Measurements from ENCODE around the gene FTL.

The FTL gene

DNA sequence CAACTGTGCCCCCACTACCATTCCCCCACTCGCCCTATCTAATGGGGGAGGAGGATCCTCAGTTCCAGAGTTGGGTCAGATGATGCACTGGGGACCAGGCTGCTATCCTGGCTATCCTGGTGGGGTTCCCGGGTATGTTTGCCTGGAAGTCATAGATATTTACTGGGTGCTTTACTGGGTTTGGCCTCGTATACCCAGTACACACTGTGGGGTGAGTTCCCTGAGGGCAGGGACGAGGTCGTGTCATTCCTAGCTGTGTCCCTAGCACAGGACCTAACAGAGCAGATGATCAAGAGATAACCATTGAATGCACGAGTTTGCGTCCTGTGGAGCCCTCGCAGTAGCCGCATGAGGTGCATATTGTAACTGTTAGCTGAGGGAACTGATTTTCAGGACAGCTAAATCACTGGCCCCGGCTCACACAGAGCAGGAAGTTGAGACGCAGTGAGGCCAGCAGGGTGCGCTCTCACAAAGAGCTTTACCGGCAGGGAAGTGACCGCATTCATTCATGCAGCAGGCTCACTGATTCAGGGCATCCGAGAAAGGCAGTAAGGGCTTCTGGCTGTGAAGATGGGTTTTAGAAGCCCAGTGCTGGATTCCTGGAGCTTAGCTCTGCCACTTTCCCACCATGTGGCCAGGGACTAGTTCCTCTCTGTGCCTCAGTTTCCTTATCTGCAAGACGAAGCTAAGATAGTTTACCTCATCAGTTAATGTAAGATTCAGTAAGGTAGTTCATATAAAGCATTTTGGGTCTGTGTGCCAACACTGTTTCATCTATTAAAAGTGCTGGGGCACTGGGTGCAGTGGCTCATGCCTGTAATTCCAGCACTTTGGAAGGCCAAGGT lies 34.6 kb downstream of the FTL start:
- peak overlapping the region; percentile 4; the same call in 1 of the 2 replicates for H3K27ac ChIP-seq (ENCODE audit: low read depth, low read length)
- H3K9ac ChIP-seq (ENCODE audit: low read depth, low read length): no peak overlapping the region
- H3K9me3 ChIP-seq (ENCODE audit: insufficient read depth, low read depth, low read length): no peaks in the 10 kb centered on the region
- H3K27me3 ChIP-seq (ENCODE audit: insufficient read depth, low read length): no peaks in the 10 kb centered on the region
- WGBS: 49% methylated on average over 15 of the region's 16 CpGs
- no peaks in the 10 kb centered on the region for H3K4me1 ChIP-seq (ENCODE audit: insufficient read depth, low read length)
- H3K4me3 ChIP-seq (ENCODE audit: low read length): no peak overlapping the region
- H3K36me3 ChIP-seq (ENCODE audit: insufficient read depth, low read length): peaks cover 32% of the 10 kb centered on the region

GRCh38 chr19:49004133-49004532 lies 39.0 kb downstream of the FTL start:
- H3K27me3 ChIP-seq (ENCODE audit: insufficient read depth, low read length): no peaks in the 10 kb centered on the region
- H3K4me3 ChIP-seq (ENCODE audit: low read length): no peak overlapping the region
- no peak overlapping the region for H3K27ac ChIP-seq (ENCODE audit: low read depth, low read length)
- H3K4me1 ChIP-seq (ENCODE audit: insufficient read depth, low read length): no peaks in the 10 kb centered on the region
- WGBS: 96% methylated on average over 15 of the region's 15 CpGs
- peaks cover 61% of the 10 kb centered on the region for H3K36me3 ChIP-seq (ENCODE audit: insufficient read depth, low read length)
- H3K9me3 ChIP-seq (ENCODE audit: insufficient read depth, low read depth, low read length): no peaks in the 10 kb centered on the region
- no peak overlapping the region for H3K9ac ChIP-seq (ENCODE audit: low read depth, low read length)

GRCh38 chr19:49004964-49005614 lies 40.0 kb downstream of the FTL start:
- H3K9me3 ChIP-seq (ENCODE audit: insufficient read depth, low read depth, low read length): no peaks in the 10 kb centered on the region
- 94% methylated on average over 7 of the region's 7 CpGs for WGBS
- H3K36me3 ChIP-seq (ENCODE audit: insufficient read depth, low read length): peaks cover 70% of the 10 kb centered on the region
- no peaks in the 10 kb centered on the region for H3K27me3 ChIP-seq (ENCODE audit: insufficient read depth, low read length)
- no peak overlapping the region for H3K4me3 ChIP-seq (ENCODE audit: low read length)
- H3K4me1 ChIP-seq (ENCODE audit: insufficient read depth, low read length): no peaks in the 10 kb centered on the region
- no peak overlapping the region for H3K27ac ChIP-seq (ENCODE audit: low read depth, low read length)
- H3K9ac ChIP-seq (ENCODE audit: low read depth, low read length): no peak overlapping the region

DNA sequence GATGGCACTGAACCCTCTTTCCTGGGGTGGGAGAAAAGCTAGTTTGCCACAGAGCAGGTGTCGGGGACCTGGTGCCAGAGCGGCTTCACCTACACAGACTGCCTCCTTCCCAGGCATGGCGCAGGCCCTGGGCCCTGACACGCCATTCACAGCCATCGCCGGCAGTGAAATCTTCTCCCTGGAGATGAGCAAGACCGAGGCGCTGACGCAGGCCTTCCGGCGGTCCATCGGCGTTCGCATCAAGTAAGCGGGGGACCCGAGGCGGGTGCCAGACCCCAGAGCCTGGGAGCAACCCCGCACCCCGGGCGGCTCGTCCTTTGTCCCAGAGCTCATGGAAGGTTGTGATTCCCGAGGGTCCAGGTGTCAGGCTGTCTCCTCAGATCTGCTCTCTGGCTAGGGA lies 41.8 kb downstream of the FTL start:
- 97% methylated on average over 22 of the region's 22 CpGs for WGBS
- H3K4me3 ChIP-seq (ENCODE audit: low read length): no peak overlapping the region
- no peak overlapping the region for H3K9ac ChIP-seq (ENCODE audit: low read depth, low read length)
- H3K9me3 ChIP-seq (ENCODE audit: insufficient read depth, low read depth, low read length): no peaks in the 10 kb centered on the region
- H3K36me3 ChIP-seq (ENCODE audit: insufficient read depth, low read length): peaks cover 80% of the 10 kb centered on the region
- H3K4me1 ChIP-seq (ENCODE audit: insufficient read depth, low read length): no peaks in the 10 kb centered on the region
- no peaks in the 10 kb centered on the region for H3K27me3 ChIP-seq (ENCODE audit: insufficient read depth, low read length)
- H3K27ac ChIP-seq (ENCODE audit: low read depth, low read length): no peak overlapping the region

DNA sequence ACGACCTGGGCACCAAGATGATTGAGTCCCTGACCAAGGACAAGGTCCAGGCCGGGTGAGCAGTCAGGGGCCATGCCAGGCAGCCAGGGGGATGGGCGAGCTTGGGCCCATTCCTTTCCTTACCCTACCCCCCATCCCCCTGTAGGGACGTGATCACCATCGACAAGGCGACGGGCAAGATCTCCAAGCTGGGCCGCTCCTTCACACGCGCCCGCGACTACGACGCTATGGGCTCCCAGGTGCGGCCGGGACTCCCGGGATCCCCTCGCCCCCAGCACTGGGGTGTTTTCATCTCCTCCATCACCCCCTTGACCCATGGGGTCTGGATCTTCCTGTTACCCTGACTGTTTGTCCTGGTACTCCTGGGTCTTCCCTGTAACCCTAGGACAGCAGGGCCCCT lies 44.7 kb downstream of the FTL start:
- no peaks in the 10 kb centered on the region for H3K4me1 ChIP-seq (ENCODE audit: insufficient read depth, low read length)
- no peaks in the 10 kb centered on the region for H3K9me3 ChIP-seq (ENCODE audit: insufficient read depth, low read depth, low read length)
- H3K9ac ChIP-seq (ENCODE audit: low read depth, low read length): no peak overlapping the region
- WGBS: 95% methylated on average over 18 of the region's 18 CpGs
- no peak overlapping the region for H3K4me3 ChIP-seq (ENCODE audit: low read length)
- H3K27ac ChIP-seq (ENCODE audit: low read depth, low read length): no peak overlapping the region
- H3K36me3 ChIP-seq (ENCODE audit: insufficient read depth, low read length): peaks cover 75% of the 10 kb centered on the region
- H3K27me3 ChIP-seq (ENCODE audit: insufficient read depth, low read length): no peaks in the 10 kb centered on the region

DNA sequence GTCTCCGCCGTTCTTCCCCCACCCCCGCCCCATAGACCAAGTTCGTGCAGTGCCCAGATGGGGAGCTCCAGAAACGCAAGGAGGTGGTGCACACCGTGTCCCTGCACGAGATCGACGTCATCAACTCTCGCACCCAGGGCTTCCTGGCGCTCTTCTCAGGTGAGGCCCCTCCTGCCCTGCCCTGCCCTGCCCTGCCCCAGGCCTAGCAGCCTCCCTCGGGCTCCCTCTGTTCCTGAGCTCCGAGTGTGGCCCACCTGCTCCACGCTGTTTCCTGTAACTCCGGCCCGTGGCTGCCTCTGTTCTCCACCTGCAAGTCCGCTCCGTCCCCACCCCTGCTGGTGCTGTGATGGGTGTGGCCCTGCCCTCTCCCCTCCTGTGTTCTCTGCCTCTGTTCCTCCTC lies 45.3 kb downstream of the FTL start:
- WGBS: 92% methylated on average over 18 of the region's 18 CpGs
- H3K4me1 ChIP-seq (ENCODE audit: insufficient read depth, low read length): no peaks in the 10 kb centered on the region
- no peaks in the 10 kb centered on the region for H3K9me3 ChIP-seq (ENCODE audit: insufficient read depth, low read depth, low read length)
- no peak overlapping the region for H3K27ac ChIP-seq (ENCODE audit: low read depth, low read length)
- H3K27me3 ChIP-seq (ENCODE audit: insufficient read depth, low read length): no peaks in the 10 kb centered on the region
- H3K4me3 ChIP-seq (ENCODE audit: low read length): no peak overlapping the region
- peaks cover 75% of the 10 kb centered on the region for H3K36me3 ChIP-seq (ENCODE audit: insufficient read depth, low read length)
- no peak overlapping the region for H3K9ac ChIP-seq (ENCODE audit: low read depth, low read length)

DNA sequence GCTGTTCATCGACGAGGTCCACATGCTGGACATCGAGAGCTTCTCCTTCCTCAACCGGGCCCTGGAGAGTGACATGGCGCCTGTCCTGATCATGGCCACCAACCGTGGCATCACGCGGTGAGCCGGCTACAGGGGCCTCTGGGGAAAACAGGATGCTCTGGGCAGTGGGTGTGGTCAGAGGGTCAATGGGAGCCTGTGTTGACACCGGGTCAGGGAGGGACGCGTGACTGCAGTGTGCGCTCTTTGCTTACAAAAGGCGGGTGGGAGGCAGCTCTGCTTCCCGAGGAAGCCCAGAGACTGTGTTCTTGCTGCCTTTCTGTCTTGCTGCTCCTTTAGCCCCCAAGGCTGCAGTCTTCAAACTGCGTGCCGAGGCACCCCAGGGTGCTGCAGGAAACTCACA lies 46.1 kb downstream of the FTL start:
- no peaks in the 10 kb centered on the region for H3K4me1 ChIP-seq (ENCODE audit: insufficient read depth, low read length)
- WGBS: 90% methylated on average over 17 of the region's 17 CpGs
- H3K36me3 ChIP-seq (ENCODE audit: insufficient read depth, low read length): peaks cover 74% of the 10 kb centered on the region
- H3K27ac ChIP-seq (ENCODE audit: low read depth, low read length): no peak overlapping the region
- H3K9ac ChIP-seq (ENCODE audit: low read depth, low read length): no peak overlapping the region
- H3K9me3 ChIP-seq (ENCODE audit: insufficient read depth, low read depth, low read length): no peaks in the 10 kb centered on the region
- H3K4me3 ChIP-seq (ENCODE audit: low read length): no peak overlapping the region
- no peaks in the 10 kb centered on the region for H3K27me3 ChIP-seq (ENCODE audit: insufficient read depth, low read length)

GRCh38 chr19:49014123-49014869 lies 49.2 kb downstream of the FTL start:
- H3K36me3 ChIP-seq (ENCODE audit: insufficient read depth, low read length): peaks cover 62% of the 10 kb centered on the region

GRCh38 chr19:49014870-49015255 lies 49.8 kb downstream of the FTL start:
- WGBS: 93% methylated on average over 18 of the region's 18 CpGs
- Histone ChIP-seq H3K9ac (ENCODE audit: low read depth, low read length) (no peak overlapping the region), H3K4me1 (ENCODE audit: insufficient read depth, low read length) (peaks cover 5% of the 10 kb centered on the region; the same call in 1 of the 2 replicates), H3K36me3 (ENCODE audit: insufficient read depth, low read length) (peaks cover 57% of the 10 kb centered on the region), H3K9me3 (ENCODE audit: insufficient read depth, low read depth, low read length) (no peaks in the 10 kb centered on the region), H3K4me3 (ENCODE audit: low read length) (no peak overlapping the region), H3K27ac (ENCODE audit: low read depth, low read length) (no peak overlapping the region), H3K27me3 (ENCODE audit: insufficient read depth, low read length) (peaks cover 20% of the 10 kb centered on the region)

More at GRCh38 chr19:49014123-49014869, 49.2 kb downstream of the FTL start:
- Histone ChIP-seq H3K27ac (ENCODE audit: low read depth, low read length) (no peak overlapping the region), H3K9me3 (ENCODE audit: insufficient read depth, low read depth, low read length) (no peaks in the 10 kb centered on the region), H3K4me3 (ENCODE audit: low read length) (no peak overlapping the region), H3K4me1 (ENCODE audit: insufficient read depth, low read length) (peaks cover 5% of the 10 kb centered on the region; the same call in 1 of the 2 replicates), H3K27me3 (ENCODE audit: insufficient read depth, low read length) (peaks cover 19% of the 10 kb centered on the region), H3K9ac (ENCODE audit: low read depth, low read length) (no peak overlapping the region)
- WGBS: 94% methylated on average over 32 of the region's 32 CpGs

DNA sequence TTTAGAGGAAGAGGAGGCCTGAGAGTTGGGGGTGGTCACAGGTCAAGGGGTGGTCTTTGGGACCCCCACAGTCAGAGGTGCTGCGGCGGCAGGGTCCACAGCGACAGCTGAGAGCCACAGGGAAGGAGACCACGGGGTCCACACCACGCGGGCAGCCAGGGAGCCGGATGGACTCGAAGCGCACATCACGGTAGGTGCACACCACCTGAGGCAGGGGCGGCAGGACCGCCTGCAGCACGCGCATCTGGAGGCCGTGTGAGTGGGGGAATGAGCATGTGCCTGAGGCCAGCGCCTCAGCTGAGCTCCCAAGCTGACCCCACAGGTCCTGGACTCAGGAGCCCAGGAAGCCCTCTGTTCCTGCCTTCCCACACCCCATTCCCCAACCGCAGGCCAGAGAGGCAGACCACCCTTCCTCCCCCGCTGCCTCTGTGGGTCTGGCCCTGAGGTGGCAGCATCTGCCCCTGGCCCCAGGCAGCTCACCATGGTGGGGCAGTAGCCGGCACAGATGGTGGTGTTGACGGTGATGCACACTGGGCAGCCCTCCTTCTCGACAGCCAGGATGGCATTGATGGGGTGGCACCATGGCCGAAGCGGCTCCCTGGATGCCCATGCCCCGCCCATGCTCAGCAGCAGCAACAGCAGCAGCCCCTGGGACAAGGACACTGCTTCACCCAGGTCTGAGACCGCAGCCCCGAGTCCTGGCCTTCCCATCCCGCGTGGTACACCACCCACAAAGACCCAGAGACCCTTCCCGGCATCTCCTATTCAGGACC lies 51.1 kb downstream of the FTL start:
- Histone ChIP-seq H3K27ac (ENCODE audit: low read depth, low read length) (no peak overlapping the region), H3K4me3 (ENCODE audit: low read length) (no peak overlapping the region), H3K9me3 (ENCODE audit: insufficient read depth, low read depth, low read length) (no peaks in the 10 kb centered on the region), H3K36me3 (ENCODE audit: insufficient read depth, low read length) (peaks cover 45% of the 10 kb centered on the region), H3K27me3 (ENCODE audit: insufficient read depth, low read length) (peaks cover 27% of the 10 kb centered on the region), H3K9ac (ENCODE audit: low read depth, low read length) (no peak overlapping the region), H3K4me1 (ENCODE audit: insufficient read depth, low read length) (peaks cover 10% of the 10 kb centered on the region; the same call in 1 of the 2 replicates)
- WGBS: 94% methylated on average over 24 of the region's 29 CpGs
